ENCODE results near the gene TUBD1.
"Not testable (repeated sequence)": the region's sequence is repeated elsewhere in the genome, so short reads cannot be mapped to it uniquely, and the experiment has no call there.

The TUBD1 gene

GRCh38 chr17:59876107-59876506 lies 16.6 kb downstream of the TUBD1 start:
- in situ Hi-C loops (cut with MboI; ENCODE audit: low pct_unique_long_range_greater_than_20kb, low sequenced_read_pairs, unreplicated experiment): no loop called here
- TF ChIP-seq CTCF (IDR thresholded peaks at IDR 0.05; ENCODE audit: extremely low read depth, insufficient read depth, missing control alignments): no peak
- DNase-seq (ENCODE audit: low spot score): no peak

- in situ Hi-C loops (cut with MboI; ENCODE audit: low pct_unique_long_range_greater_than_20kb, low sequenced_read_pairs, unreplicated experiment): no loop called here
- TF ChIP-seq CTCF (IDR thresholded peaks at IDR 0.05; ENCODE audit: extremely low read depth, insufficient read depth, missing control alignments): no peak
- DNase-seq (ENCODE audit: low spot score): no peak
These were observed 18.4 kb downstream of the TUBD1 start for GRCh38 chr17:59874376-59874775.

GRCh38 chr17:59873414-59873813 lies 19.3 kb downstream of the TUBD1 start:
- DNase-seq (ENCODE audit: low spot score): not testable (repeated sequence)

GRCh38 chr17:59872351-59872750 lies 20.4 kb downstream of the TUBD1 start:
- no peak for DNase-seq (ENCODE audit: low spot score)
- TF ChIP-seq CTCF (IDR thresholded peaks at IDR 0.05; ENCODE audit: extremely low read depth, insufficient read depth, missing control alignments): no peak
- in situ Hi-C loops (cut with MboI; ENCODE audit: low pct_unique_long_range_greater_than_20kb, low sequenced_read_pairs, unreplicated experiment): no loop called here

More at GRCh38 chr17:59873414-59873813, 19.3 kb downstream of the TUBD1 start:
- in situ Hi-C loops (cut with MboI; ENCODE audit: low pct_unique_long_range_greater_than_20kb, low sequenced_read_pairs, unreplicated experiment): not testable (repeated sequence)

GRCh38 chr17:59870482-59870881 lies 22.3 kb downstream of the TUBD1 start:
- in situ Hi-C loops (cut with MboI; ENCODE audit: low pct_unique_long_range_greater_than_20kb, low sequenced_read_pairs, unreplicated experiment): no loop called here
- DNase-seq (ENCODE audit: low spot score): no peak
- TF ChIP-seq CTCF (IDR thresholded peaks at IDR 0.05; ENCODE audit: extremely low read depth, insufficient read depth, missing control alignments): no peak

- no peak for TF ChIP-seq CTCF (IDR thresholded peaks at IDR 0.05; ENCODE audit: extremely low read depth, insufficient read depth, missing control alignments)
- in situ Hi-C loops (cut with MboI; ENCODE audit: low pct_unique_long_range_greater_than_20kb, low sequenced_read_pairs, unreplicated experiment): loop anchor here (10.0 kb wide), 1 partner anchor 125 kb away; no protein-coding TSS in a partner anchor
These were observed 22.9 kb downstream of the TUBD1 start for GRCh38 chr17:59869941-59870218.

GRCh38 chr17:59863616-59864015 lies 29.1 kb downstream of the TUBD1 start:
- no peak for DNase-seq (ENCODE audit: low spot score)
- in situ Hi-C loops (cut with MboI; ENCODE audit: low pct_unique_long_range_greater_than_20kb, low sequenced_read_pairs, unreplicated experiment): loop anchor here (10.0 kb wide), 1 partner anchor 119 kb away; no protein-coding TSS in a partner anchor
- TF ChIP-seq CTCF (IDR thresholded peaks at IDR 0.05; ENCODE audit: extremely low read depth, insufficient read depth, missing control alignments): no peak

More at GRCh38 chr17:59869941-59870218, 22.9 kb downstream of the TUBD1 start:
- no peak for DNase-seq (ENCODE audit: low spot score)
